ENCODE measurements around the gene MOSPD3.

MOSPD3 gene

GRCh38 chr7:100591596-100591995 lies 20.7 kb upstream of the MOSPD3 start:
- no peak for DNase-seq (ENCODE audit: low spot score)

- DNase-seq (ENCODE audit: low spot score): no peak
Observed at GRCh38 chr7:100595188-100595587, 17.2 kb upstream of the MOSPD3 start.

GRCh38 chr7:100598425-100598824 lies 13.9 kb upstream of the MOSPD3 start:
- DNase-seq (ENCODE audit: low spot score): no peak

- no peak for DNase-seq (ENCODE audit: low spot score)
Observed at GRCh38 chr7:100599911-100600729, 12.2 kb upstream of the MOSPD3 start.

- DNase-seq (ENCODE audit: low spot score): no peak
Observed at GRCh38 chr7:100600730-100601038, 11.7 kb upstream of the MOSPD3 start.

- DNase-seq (ENCODE audit: low spot score): no peak
Observed at GRCh38 chr7:100602889-100603725, 9.2 kb upstream of the MOSPD3 start.

- DNase-seq (ENCODE audit: low spot score): no peak
Observed at GRCh38 chr7:100603726-100604027, 8.7 kb upstream of the MOSPD3 start.

GRCh38 chr7:100604028-100604975 lies 8.0 kb upstream of the MOSPD3 start:
- DNase-seq (ENCODE audit: low spot score): peak; percentile 70

GRCh38 chr7:100604976-100605911 lies 7.1 kb upstream of the MOSPD3 start:
- no peak for DNase-seq (ENCODE audit: low spot score)

- no peak for DNase-seq (ENCODE audit: low spot score)
Observed at GRCh38 chr7:100606313-100606712, 6.0 kb upstream of the MOSPD3 start.

GRCh38 chr7:100607111-100607510 lies 5.2 kb upstream of the MOSPD3 start:
- no peak for DNase-seq (ENCODE audit: low spot score)

- no peak for DNase-seq (ENCODE audit: low spot score)
Observed at GRCh38 chr7:100609958-100610357, 2.4 kb upstream of the MOSPD3 start.

- no peak for DNase-seq (ENCODE audit: low spot score)
Observed at GRCh38 chr7:100612730-100613390, 520 bp downstream of the MOSPD3 start.

- no peak for DNase-seq (ENCODE audit: low spot score)
Observed at GRCh38 chr7:100613412-100614175, 1.3 kb downstream of the MOSPD3 start.

- DNase-seq (ENCODE audit: low spot score): no peak
Observed at GRCh38 chr7:100614308-100614861, 2.0 kb downstream of the MOSPD3 start.

- no peak for DNase-seq (ENCODE audit: low spot score)
Observed at GRCh38 chr7:100620239-100620638, 7.9 kb downstream of the MOSPD3 start.

GRCh38 chr7:100620804-100621203 lies 8.5 kb downstream of the MOSPD3 start:
- no peak for DNase-seq (ENCODE audit: low spot score)

- DNase-seq (ENCODE audit: low spot score): no peak
Observed at GRCh38 chr7:100621554-100621953, 9.2 kb downstream of the MOSPD3 start.

- no peak for DNase-seq (ENCODE audit: low spot score)
Observed at GRCh38 chr7:100623951-100624824, 11.8 kb downstream of the MOSPD3 start.
